OCI-LY1 (cell line): ENCODE measurements around the gene ZNF730.

Experiments used
- H2AFZ ChIP-seq: fragments of 200-600 bp; sonication (generic), shearing (Covaris generic); 2 replicates; pipeline ENCODE4 v1.6.0; 2014; ENCODE audit warnings: antibody characterized with exemption, mild to moderate bottlenecking, low read length
- H3F3A ChIP-seq: fragments of 200-600 bp; sonication (generic), shearing (Covaris generic); 2 replicates; pipeline ENCODE4 v1.6.0; 2014; ENCODE audit warnings: mild to moderate bottlenecking, antibody characterized with exemption, low read length, moderate library complexity; ENCODE audit not compliant: insufficient read depth
- H3K27ac ChIP-seq: fragments of 200-600 bp; sonication (generic); 2 replicates; pipeline ENCODE4 v1.5.1; 2014; ENCODE audit warnings: low read length, mixed run types, mild to moderate bottlenecking, low read depth; ENCODE audit not compliant: poor library complexity, severe bottlenecking
- H3K27me3 ChIP-seq: fragments of 200-600 bp; sonication (generic); 2 replicates; pipeline ENCODE4 v1.6.0; 2014; ENCODE audit warnings: antibody characterized with exemption, mild to moderate bottlenecking, low read length, moderate library complexity; ENCODE audit not compliant: insufficient read depth
- H3K36me3 ChIP-seq: fragments of 200-600 bp; sonication (generic); 2 replicates; pipeline ENCODE4 v1.6.1; 2014; ENCODE audit warnings: mild to moderate bottlenecking, antibody characterized with exemption, low read length, moderate library complexity, mixed read lengths; ENCODE audit not compliant: insufficient read depth
- H3K4me1 ChIP-seq: fragments of 200-600 bp; sonication (generic); 2 replicates; pipeline ENCODE4 v1.5.1; 2014; ENCODE audit warnings: mild to moderate bottlenecking, low read length, moderate library complexity; ENCODE audit not compliant: insufficient read depth, severe bottlenecking
- H3K4me2 ChIP-seq: fragments of 200-600 bp; sonication (generic), shearing (Covaris generic); 2 replicates; pipeline ENCODE4 v1.6.1; 2014; ENCODE audit warnings: low read length
- H3K4me3 ChIP-seq: fragments of 200-600 bp; sonication (generic); 2 replicates; pipeline ENCODE4 v1.5.1; 2014; ENCODE audit warnings: low read length, low read depth, mild to moderate bottlenecking, mixed read lengths; ENCODE audit not compliant: poor library complexity, severe bottlenecking
- H3K79me2 ChIP-seq: fragments of 200-600 bp; shearing (Covaris generic); 2 replicates; pipeline ENCODE4 v1.6.1; 2016; ENCODE audit warnings: mixed run types, low read length, mixed read lengths; ENCODE audit not compliant: insufficient read depth
- H3K9ac ChIP-seq: fragments of 200-600 bp; sonication (generic), shearing (Covaris generic); 2 replicates; pipeline ENCODE4 v1.6.1; 2014; ENCODE audit warnings: mild to moderate bottlenecking, low read length, mixed read lengths
- H3K9me2 ChIP-seq: fragments of 200-600 bp; sonication (generic), shearing (Covaris generic); 2 replicates; pipeline ENCODE4 v1.6.1; 2014; ENCODE audit warnings: low read depth, mild to moderate bottlenecking, low read length, mixed read lengths
- H3K9me3 ChIP-seq: fragments of 200-600 bp; shearing (Covaris generic); 2 replicates; pipeline ENCODE4 v1.6.1; 2014; ENCODE audit warnings: low read length, mixed read lengths
- H4K20me1 ChIP-seq: fragments of 200-600 bp; sonication (generic), shearing (Covaris generic); 2 replicates; pipeline ENCODE4 v1.6.0; 2016; ENCODE audit warnings: mild to moderate bottlenecking, low read length; ENCODE audit not compliant: insufficient read depth
- CTCF ChIP-seq: fragments of 200-600 bp; sonication (generic), shearing (Covaris generic); IDR thresholded peaks from 2 replicates; pipeline ENCODE4 v1.5.1; 2017; ENCODE audit warnings: mild to moderate bottlenecking, antibody characterized with exemption, low read length, moderate library complexity, mixed read lengths
- EZH2 ChIP-seq: fragments of 200-600 bp; sonication (generic), shearing (Covaris generic); IDR thresholded peaks from 2 replicates; pipeline ENCODE4 v1.8.0; 2017; ENCODE audit warnings: borderline replicate concordance, mixed run types, mild to moderate bottlenecking, antibody characterized with exemption, low read length, moderate library complexity, mixed read lengths

Gene ZNF730

GRCh38 chr19:23190341-23190740, 73.5 kb downstream of the ZNF730 start:
- Histone ChIP-seq H3K9me3 (no peaks in the 10 kb centered on the region), H3K9me2 (no peaks in the 10 kb centered on the region), H3K79me2 (no peaks in the 10 kb centered on the region), H2AFZ (no peak overlapping the region), H3K4me3 (no peak overlapping the region), H4K20me1 (no peaks in the 10 kb centered on the region), H3F3A (no peaks in the 10 kb centered on the region), H3K27me3 (no peaks in the 10 kb centered on the region), H3K4me2 (no peak overlapping the region), H3K9ac (no peak overlapping the region), H3K36me3 (no peaks in the 10 kb centered on the region), H3K27ac (no peak overlapping the region), H3K4me1 (no peaks in the 10 kb centered on the region)
- TF ChIP-seq EZH2 (no peak), CTCF (no peak)
